GM19452 (cell line): ENCODE measurements around the gene DGKB.
"Not testable (repeated sequence)": the region's sequence is repeated elsewhere in the genome, so short reads cannot be mapped to it uniquely, and the experiment has no call there.

Experiments used
- ATAC-seq: cut with Tn5 transposase; IDR thresholded peaks from one replicate; pipeline ENCODE4 v1.9.1; 2021; ENCODE audit not compliant: unreplicated experiment

The DGKB gene

GRCh38 chr7:14332155-14332554 is 570.4 kb downstream of the DGKB start:
- no peak for ATAC-seq

GRCh38 chr7:14324767-14325166 is 577.8 kb downstream of the DGKB start:
- ATAC-seq: no peak

DNA sequence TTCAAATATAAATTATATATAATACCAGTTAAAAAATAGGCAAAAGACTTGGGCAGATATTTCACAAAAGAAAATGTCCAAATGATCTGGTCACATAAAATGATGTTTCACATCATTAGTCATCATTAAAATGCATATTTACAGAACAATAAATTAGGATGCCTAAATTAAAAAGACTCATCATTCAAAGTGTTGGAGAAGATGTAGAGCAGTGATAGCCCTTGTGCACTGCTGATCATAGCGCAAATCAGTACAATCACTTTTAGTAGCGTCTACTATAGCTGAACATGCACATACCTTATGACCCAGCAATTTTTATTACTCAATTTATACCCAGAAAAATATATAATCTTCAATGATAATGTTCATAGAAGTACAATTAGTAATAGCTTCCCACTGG is 579.8 kb downstream of the DGKB start:
- no peak for ATAC-seq

GRCh38 chr7:14321947-14322346 is 580.6 kb downstream of the DGKB start:
- ATAC-seq: no peak

DNA sequence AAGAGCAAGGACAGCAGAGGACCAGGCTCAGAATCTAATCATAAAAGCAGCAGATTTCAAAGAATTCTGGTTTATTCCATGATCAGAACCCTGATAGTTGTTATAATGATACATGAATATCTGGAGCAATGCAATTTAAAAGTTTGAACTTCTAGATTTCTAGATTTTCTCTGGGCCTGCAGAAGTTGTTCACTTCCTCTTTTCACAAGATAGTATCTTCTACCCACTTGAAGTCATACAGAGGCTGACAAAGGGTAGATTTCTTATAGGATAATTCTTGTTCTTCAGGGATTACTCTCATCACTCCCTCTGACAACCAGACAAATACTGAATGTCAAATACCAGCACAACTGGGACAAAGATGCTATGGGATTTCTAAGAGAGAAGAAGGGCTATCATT is 593.1 kb downstream of the DGKB start:
- ATAC-seq: no peak

GRCh38 chr7:14305233-14305866 is 597.2 kb downstream of the DGKB start:
- no peak for ATAC-seq

DNA sequence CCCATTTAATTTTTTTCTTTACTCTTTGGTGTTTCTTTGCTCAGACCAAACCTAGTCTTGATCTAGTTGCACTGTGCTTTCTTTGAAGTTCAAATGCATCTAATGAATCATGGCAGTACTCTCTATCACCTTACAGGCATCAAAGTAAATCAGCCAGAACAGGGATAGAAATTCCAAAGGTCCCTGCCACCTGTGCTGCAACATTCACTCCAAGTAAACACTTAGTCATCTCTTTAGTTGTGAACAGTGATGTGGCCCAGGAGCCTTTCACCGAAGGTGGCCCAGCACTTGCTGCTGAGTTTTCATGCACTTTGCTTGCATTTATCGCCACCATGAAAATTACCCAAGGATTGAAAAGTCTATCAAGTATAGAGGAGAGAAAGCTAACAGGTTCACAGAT is 599.0 kb downstream of the DGKB start:
- no peak for ATAC-seq

GRCh38 chr7:14294637-14295036 is 607.9 kb downstream of the DGKB start:
- ATAC-seq: no peak

GRCh38 chr7:14293434-14293833 is 609.1 kb downstream of the DGKB start:
- ATAC-seq: no peak

DNA sequence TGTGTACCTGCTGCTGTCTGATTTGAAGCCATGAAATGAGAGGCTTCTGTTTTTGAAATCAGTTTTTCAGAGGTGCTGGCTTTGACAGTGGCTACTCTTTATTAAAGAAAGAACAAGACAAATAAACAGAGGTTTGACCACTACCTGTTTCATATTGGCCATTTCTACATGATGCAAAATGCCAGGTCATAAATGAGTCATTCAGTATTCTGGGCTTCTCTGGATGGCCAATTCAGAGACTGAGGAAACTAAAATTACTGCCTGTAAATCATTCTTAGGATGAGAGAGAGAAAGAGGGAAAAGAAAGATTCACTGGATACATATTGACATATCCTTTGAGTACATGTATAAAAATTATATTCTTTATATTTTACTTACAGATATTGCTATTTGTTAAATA is 609.8 kb downstream of the DGKB start:
- ATAC-seq: no peak

DNA sequence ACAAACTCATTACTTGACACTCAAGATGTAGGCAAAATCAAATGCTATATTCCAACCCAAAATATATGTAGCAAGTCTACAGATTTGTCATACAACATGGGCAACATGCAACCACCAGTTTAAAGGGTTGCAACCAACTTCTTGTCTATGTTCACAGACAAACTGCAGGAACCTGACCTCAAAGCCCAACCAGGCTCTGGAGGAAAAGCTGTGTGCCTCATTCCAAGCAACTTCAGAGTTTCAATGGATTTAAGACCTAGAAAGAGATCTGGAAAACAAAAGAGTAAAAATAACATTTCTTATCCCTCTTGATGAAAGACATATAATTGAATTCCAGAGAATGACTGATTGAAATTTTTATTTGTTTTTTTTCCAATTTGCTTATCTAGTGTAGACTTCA is 612.6 kb downstream of the DGKB start:
- no peak for ATAC-seq

- no peak for ATAC-seq
These were observed 613.9 kb downstream of the DGKB start for GRCh38 chr7:14288701-14289100.

DNA sequence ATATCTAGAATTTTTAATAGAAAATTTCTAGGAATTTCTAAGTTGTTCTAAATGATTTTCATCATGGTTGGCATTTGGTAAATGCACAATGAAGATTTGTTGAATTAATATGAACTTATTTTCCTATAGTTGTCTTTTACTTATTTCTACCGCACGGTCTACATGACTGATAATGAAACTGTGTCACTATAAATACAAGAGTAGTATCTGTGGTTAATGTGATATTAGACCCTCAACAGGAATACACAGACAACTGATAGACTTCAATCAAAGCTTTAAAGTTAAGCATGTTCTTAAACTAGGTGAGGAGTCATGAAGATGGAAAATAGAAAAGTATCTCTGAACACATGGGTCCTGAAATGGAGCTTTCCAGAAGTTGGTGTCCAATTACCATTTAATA is 615.2 kb downstream of the DGKB start:
- no peak for ATAC-seq

DNA sequence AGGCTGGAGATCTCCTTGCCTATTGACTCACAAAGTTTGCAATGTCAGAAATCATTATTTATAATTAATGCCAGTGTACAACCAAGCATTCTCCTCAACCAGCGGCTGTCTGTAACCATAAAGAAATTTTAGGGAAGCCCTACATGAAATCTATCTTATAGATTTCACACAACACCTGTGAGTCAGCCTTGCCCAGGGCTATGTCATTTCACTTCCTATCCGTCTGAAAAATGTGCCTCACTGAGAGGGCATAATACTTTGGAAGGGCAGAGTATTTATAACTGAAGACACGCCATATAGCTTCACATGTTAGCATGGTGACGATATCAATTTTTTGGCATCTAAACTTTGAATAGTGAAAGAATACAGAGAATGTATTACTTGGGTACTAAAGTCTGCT is 616.5 kb downstream of the DGKB start:
- ATAC-seq: no peak

DNA sequence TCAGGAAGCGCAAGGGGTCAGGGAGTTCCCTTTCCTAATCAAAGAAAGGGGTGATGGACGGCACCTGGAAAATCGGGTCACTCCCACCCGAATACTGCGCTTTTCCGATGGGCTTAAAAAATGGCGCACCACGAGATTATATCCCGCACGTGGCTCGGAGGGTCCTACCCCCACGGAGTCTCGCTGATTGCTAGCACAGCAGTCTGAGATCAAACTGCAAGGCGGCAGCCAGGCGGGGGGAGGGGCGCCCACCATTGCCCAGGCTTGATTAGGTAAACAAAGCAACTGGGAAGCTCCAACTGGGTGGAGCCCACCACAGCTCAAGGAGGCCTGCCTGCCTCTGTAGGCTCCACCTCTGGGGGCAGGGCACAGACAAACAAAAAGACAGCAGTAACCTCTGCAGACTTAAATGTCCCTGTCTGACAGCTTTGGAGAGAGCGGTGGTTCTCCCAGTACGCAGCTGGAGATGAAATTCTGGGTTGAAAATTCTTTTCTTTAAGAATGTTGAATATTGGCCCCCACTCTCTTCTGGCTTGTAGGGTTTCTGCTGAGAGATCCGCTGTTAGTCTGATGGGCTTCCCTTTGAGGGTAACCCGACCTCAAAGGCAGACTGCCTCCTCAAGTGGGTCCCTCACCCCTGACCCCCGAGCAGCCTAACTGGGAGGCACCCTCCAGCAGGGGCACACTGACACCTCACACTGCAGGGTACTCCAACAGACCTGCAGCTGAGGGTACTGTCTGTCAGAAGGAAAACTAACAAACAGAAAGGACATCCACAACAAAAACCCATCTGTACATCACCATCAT is 623.3 kb downstream of the DGKB start:
- ATAC-seq: not testable (repeated sequence)

DNA sequence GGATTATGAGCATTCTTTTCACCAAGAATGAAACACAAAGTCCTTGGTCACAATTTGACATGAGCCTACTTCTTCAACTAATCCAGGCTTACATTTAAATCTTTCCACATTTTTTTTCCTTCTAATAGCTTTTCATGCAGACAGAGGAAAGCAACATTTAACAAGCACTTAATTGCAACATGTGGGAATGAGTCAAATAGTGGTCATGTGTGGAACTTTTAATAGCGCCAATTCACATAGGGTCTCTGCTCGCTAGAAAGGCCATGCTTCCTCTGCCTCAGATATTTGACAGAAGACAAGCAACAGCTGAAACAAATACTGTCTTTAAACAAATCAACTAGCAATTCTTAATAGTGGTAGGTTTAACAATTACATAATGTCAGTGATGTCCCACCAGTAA is 627.2 kb downstream of the DGKB start:
- ATAC-seq: no peak

DNA sequence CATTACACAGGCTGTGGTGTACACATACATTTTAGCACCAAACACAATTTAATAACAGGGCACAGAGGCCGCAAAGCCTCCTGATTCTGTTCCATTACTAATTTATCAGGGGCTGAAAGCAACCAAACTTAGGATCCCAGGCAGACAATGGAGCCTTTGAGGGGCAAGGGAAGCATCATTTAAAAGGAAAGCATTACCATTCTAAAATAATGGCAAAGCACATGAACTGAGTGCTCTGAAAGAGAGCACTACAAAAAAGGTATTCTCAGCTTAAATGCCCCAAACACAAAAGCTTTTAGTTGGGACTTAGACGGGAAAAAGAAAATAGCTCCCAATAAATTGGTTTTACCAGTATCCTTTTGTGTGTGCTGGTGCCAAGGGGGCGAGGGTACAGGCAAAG is 631.1 kb downstream of the DGKB start:
- ATAC-seq: no peak

DNA sequence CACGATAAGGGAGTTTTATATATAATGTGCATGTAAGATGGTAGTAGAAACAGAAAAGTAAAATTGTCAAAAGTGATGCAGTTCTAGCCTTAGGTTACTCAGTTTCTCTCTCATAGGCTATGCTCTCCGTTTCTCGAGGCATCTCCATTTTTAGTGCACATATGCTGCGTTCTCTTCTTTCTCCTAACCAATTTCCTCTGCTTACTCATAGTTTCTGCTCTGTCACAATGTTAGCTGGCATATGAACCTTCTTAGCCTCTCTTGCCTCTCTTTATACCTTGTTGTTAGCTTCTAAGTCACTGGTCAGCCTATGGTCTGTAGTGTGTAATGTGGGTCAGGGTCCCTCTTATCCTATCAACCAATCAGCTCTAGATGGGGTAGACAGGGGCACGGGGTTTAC is 632.5 kb downstream of the DGKB start:
- no peak for ATAC-seq

- no peak for ATAC-seq
These were observed 642.5 kb downstream of the DGKB start for GRCh38 chr7:14260011-14260410.

GRCh38 chr7:14258861-14259260 is 643.7 kb downstream of the DGKB start:
- ATAC-seq: no peak

DNA sequence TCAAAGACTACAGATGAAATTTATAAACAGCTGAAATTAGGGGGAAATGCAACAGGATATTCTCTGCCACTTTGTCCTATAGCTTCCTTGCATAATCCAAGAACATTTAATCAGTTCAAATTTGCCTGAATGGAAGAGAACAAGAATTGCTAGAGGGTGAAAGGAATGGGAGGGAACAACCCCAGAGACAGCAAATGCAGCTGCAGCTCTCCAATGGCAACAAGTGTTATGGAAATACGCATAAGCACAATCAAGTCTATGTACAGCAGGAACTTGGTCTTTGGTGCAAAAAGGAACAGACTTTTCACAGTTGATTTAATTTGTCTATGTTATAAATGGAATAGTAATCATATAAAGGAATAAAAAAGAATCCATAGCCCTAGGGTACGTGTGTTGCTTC is 644.1 kb downstream of the DGKB start:
- no peak for ATAC-seq

DNA sequence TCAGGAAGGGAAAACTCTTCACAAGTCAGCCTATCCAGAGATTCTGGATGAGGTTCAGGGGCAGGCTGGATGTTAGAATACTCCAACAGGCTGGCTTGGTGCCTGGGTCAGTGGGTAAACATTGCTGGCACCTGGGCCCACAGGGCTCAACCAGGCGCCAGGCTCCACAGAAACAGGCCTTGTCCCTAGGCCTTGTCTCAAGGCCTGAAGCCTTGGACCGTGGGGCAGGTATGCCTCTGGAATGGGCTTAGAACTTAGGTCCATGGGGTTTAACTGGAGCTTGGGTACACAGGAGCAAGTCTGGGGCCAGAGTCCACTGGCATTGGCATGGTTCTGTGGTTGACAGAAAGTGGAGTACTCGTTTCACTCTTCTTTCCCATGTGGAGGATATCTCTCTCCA is 650.1 kb downstream of the DGKB start:
- ATAC-seq: no peak

GRCh38 chr7:14242175-14242574 is 660.4 kb downstream of the DGKB start:
- no peak for ATAC-seq
